Endodermal cell (in vitro differentiated cells): ENCODE results near the gene PDZRN4. TPM values are rescaled to one million over a fixed set of nuclear protein-coding genes. Genes with fewer than 3 reads are reported as not detected.
"Not testable (repeated sequence)": the region's sequence is repeated elsewhere in the genome, so short reads cannot be mapped to it uniquely, and the experiment has no call there.

Source experiments
- DNase-seq: peaks from one replicate; pipeline ENCODE4 v3.0.0-alpha.2; 2017
- H3K27ac ChIP-seq: 2 replicates; pipeline ENCODE4 v1.5.1; 2013; ENCODE audit warnings: mild to moderate bottlenecking, low read depth, low read length, moderate library complexity
- H3K27me3 ChIP-seq: 2 replicates; pipeline ENCODE4 v1.6.1; 2013; ENCODE audit warnings: mild to moderate bottlenecking, low read length, moderate library complexity; ENCODE audit not compliant: insufficient read depth, control insufficient read depth, poor library complexity, severe bottlenecking
- H3K36me3 ChIP-seq: 2 replicates; pipeline ENCODE4 v1.7.0; 2013; ENCODE audit warnings: mild to moderate bottlenecking, low read length, moderate library complexity; ENCODE audit not compliant: control insufficient read depth, insufficient read depth
- H3K4me1 ChIP-seq: one replicate; pipeline ENCODE4 v1.7.0; 2013; ENCODE audit warnings: low read length; ENCODE audit not compliant: control insufficient read depth, insufficient read depth
- H3K4me3 ChIP-seq: 2 replicates; pipeline ENCODE4 v1.5.1; 2013; ENCODE audit warnings: mild to moderate bottlenecking, low read length, moderate library complexity
- H3K9ac ChIP-seq: 2 replicates; pipeline ENCODE4 v1.6.1; 2013; ENCODE audit warnings: mild to moderate bottlenecking, low read length, moderate library complexity; ENCODE audit not compliant: poor library complexity, severe bottlenecking; ENCODE audit errors: extremely low read depth
- H3K9me3 ChIP-seq: 2 replicates; pipeline ENCODE4 v1.6.1; 2013; ENCODE audit warnings: mild to moderate bottlenecking, low read length, moderate library complexity; ENCODE audit not compliant: control insufficient read depth
- H3K27ac Mint-ChIP-seq: 2 replicates; pipeline ENCODE4 v1.8.0; 2020; ENCODE audit warnings: mixed read lengths
- H3K27me3 Mint-ChIP-seq: 2 replicates; pipeline ENCODE4 v1.8.0; 2021; ENCODE audit warnings: mild to moderate bottlenecking, mixed read lengths; ENCODE audit not compliant: insufficient read depth
- H3K36me3 Mint-ChIP-seq: 2 replicates; pipeline ENCODE4 v1.8.0; 2020; ENCODE audit warnings: low read depth, mixed read lengths
- H3K4me1 Mint-ChIP-seq: 2 replicates; pipeline ENCODE4 v1.8.0; 2020; ENCODE audit warnings: mixed read lengths
- H3K4me3 Mint-ChIP-seq: 2 replicates; pipeline ENCODE4 v1.8.0; 2020; ENCODE audit warnings: mild to moderate bottlenecking, moderate library complexity, mixed read lengths
- H3K9me3 Mint-ChIP-seq: 2 replicates; pipeline ENCODE4 v1.8.0; 2020; ENCODE audit warnings: mild to moderate bottlenecking, mixed read lengths
- WGBS, 2 experiments: methylation state at CpG; one replicate each; pipeline versions ENCODE4 v1.1.5 to v1.1.7; 2013; ENCODE audit warnings: missing lambda C conversion rate in 2 of 2, mixed read lengths in 1 of 2; ENCODE audit not compliant: insufficient coverage in 1 of 2, insufficient read length in 1 of 2; 5-methylcytosine and 5-hydroxymethylcytosine counted together
- total RNA-seq, 2 donors: library from RNA; stranded (reverse); fragmentation: NEBNext Ultra II Directional in 1 of 2; extraction: Animal tissue kit (Norgen Biotek cat#: 25700) in 1 of 2; gene quantifications; 2 replicates in 1 of 2; 3 replicates in 1 of 2; pipeline ENCODE4 v1.2.1, GENCODE V29; 2021
- TF ChIP-seq, protein P1 (sequence below): fragments of 200-600 bp; sonication (generic); conservative IDR thresholded peaks from 2 replicates; pipeline ENCODE4 v1.5.0; 2021; ENCODE audit warnings: antibody characterized with exemption, mild to moderate bottlenecking

The PDZRN4 gene
- total RNA-seq, 2 donors from 2014 or later = 1.6 to 1.9 TPM

DNA sequence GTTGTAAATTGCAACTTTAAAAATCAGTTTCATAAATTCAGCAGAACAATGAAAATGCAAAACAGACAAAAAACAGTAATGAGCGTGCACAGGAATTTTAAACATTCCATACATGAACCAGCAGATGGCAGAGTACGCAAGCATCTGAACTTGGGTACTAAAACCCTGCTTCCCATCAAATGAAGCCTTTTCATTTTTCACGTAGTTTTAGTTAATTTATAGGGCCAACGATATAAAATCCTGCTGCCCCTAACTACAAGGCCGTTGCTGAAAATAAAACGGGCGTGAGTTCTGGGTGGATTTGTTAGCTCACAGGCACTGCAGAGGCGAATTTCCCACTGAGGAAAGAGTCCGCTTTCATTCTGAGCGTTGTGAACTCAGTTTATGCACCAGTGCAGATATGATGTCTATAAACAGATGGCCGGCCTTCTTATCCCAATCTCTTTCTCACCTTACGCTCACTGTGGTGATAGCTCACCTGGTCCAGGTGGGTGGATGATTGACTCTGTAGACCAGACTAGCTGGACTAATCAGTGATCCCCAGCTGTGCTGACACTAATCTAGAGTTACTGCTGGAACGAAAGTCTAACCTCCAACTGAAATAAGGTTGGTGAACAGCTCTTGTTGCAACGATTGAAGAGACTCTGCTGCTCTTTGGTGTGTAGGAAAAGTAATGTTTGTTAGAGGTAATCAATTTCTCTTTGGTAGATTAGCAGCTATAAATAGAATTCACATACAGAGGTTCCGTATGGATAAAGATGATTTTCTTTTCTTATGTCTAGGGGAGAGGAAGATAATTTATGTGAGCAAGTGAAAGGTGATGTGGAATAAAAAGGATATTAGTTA lies 89.2 kb downstream of the PDZRN4 start:
- Histone ChIP-seq H3K4me1 (peaks cover 10% of the 10 kb centered on the region), H3K4me3 (no peak overlapping the region), H3K27ac (no peak overlapping the region), H3K36me3 (no peaks in the 10 kb centered on the region), H3K27me3 (no peaks in the 10 kb centered on the region), H3K9me3 (peaks cover 3% of the 10 kb centered on the region), H3K9ac (no peak overlapping the region)
- 71 to 78% methylated on average over 14 to 15 of the region's 15 CpGs for WGBS, 2 experiments
- peak; percentile 61 for DNase-seq
- H3K36me3 Mint-ChIP-seq = no peaks in the 10 kb centered on the region
- H3K4me1 Mint-ChIP-seq = peaks cover 13% of the 10 kb centered on the region
- TF ChIP-seq, protein P1, sequence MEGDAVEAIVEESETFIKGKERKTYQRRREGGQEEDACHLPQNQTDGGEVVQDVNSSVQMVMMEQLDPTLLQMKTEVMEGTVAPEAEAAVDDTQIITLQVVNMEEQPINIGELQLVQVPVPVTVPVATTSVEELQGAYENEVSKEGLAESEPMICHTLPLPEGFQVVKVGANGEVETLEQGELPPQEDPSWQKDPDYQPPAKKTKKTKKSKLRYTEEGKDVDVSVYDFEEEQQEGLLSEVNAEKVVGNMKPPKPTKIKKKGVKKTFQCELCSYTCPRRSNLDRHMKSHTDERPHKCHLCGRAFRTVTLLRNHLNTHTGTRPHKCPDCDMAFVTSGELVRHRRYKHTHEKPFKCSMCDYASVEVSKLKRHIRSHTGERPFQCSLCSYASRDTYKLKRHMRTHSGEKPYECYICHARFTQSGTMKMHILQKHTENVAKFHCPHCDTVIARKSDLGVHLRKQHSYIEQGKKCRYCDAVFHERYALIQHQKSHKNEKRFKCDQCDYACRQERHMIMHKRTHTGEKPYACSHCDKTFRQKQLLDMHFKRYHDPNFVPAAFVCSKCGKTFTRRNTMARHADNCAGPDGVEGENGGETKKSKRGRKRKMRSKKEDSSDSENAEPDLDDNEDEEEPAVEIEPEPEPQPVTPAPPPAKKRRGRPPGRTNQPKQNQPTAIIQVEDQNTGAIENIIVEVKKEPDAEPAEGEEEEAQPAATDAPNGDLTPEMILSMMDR = peak; percentile 85
- H3K4me3 Mint-ChIP-seq = peak overlapping the region; percentile 23
- H3K27me3 Mint-ChIP-seq = no peaks in the 10 kb centered on the region
- H3K9me3 Mint-ChIP-seq = no peaks in the 10 kb centered on the region
- no peak overlapping the region for H3K27ac Mint-ChIP-seq

DNA sequence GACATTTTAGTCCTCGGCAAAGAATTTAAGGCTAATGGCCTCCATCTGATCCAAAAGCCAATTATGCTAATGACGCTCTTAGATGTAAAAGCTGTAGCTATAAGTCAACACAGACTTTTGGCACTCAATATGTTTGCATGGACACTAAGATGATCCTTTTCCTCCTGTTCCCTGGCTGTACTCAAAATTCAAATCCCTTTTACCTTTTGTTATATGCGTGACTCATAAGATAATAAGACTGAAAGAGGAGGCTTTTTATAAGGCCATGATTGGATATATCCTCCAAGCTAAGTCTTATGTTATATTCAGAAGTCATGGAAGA lies 89.8 kb downstream of the PDZRN4 start:
- H3K36me3 Mint-ChIP-seq = no peaks in the 10 kb centered on the region
- H3K4me1 Mint-ChIP-seq = peaks cover 13% of the 10 kb centered on the region

DNA sequence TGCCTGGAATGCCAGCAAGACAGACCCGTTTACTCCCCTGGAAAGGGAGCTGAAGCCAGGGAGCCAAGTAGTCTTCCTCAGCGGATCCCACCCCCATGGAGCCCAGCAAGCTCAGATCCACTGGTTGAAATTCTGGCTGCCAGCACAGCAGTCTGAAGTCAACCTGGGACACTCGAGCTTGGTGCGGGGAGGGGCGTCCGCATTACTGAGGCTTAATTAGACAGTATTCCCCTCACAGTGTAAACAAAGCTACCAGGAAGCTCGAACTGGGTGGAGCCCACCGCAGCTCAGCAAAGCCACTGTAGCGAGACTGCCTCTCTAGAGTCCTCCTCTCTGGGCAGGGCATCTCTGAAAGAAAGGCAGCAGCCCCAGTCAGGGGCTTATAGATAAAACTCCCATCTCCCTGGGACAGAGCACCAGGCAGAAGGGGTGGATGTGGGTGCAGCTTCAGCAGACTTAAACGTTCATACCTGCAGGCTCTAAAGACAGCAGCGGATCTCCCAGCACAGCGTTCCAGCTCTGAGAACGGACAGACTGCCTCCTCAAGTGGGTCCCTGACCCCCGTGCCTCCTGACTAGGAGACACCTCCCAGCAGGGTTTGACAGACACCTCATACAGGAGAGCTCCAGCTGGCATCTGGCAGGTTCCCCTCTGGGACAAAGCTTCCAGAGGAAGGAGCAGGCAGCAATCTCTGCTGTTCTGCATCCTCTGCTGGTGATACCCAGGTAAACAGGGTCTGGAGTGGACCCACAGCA lies 92.4 kb downstream of the PDZRN4 start:
- H3K27ac ChIP-seq, H3K27me3 Mint-ChIP-seq, DNase-seq, H3K27me3 ChIP-seq, H3K4me3 Mint-ChIP-seq, H3K36me3 Mint-ChIP-seq, H3K9ac ChIP-seq, H3K4me1 ChIP-seq, H3K9me3 Mint-ChIP-seq, H3K4me3 ChIP-seq, H3K36me3 ChIP-seq, H3K27ac Mint-ChIP-seq: not testable (repeated sequence)
- 86 to 92% methylated on average over 11 to 14 of the region's 14 CpGs for WGBS, 2 experiments
- peaks cover 12% of the 10 kb centered on the region for H3K9me3 ChIP-seq
- peaks cover 13% of the 10 kb centered on the region for H3K4me1 Mint-ChIP-seq

More for the DNA sequence above, 89.8 kb downstream of the PDZRN4 start:
- H3K4me1 ChIP-seq = peaks cover 10% of the 10 kb centered on the region
- no peak overlapping the region for H3K27ac ChIP-seq
- H3K27ac Mint-ChIP-seq = no peak overlapping the region
- 73 to 95% methylated on average over 1 to 3 of the region's 3 CpGs for WGBS, 2 experiments
- DNase-seq = no peak
- H3K4me3 Mint-ChIP-seq = no peak overlapping the region
- no peak overlapping the region for H3K9ac ChIP-seq
- no peak overlapping the region for H3K4me3 ChIP-seq
- no peaks in the 10 kb centered on the region for H3K27me3 ChIP-seq
- no peaks in the 10 kb centered on the region for H3K27me3 Mint-ChIP-seq
- no peaks in the 10 kb centered on the region for H3K36me3 ChIP-seq
- no peaks in the 10 kb centered on the region for H3K9me3 Mint-ChIP-seq
- TF ChIP-seq, protein P1 = no peak
- H3K9me3 ChIP-seq = peaks cover 9% of the 10 kb centered on the region

DNA sequence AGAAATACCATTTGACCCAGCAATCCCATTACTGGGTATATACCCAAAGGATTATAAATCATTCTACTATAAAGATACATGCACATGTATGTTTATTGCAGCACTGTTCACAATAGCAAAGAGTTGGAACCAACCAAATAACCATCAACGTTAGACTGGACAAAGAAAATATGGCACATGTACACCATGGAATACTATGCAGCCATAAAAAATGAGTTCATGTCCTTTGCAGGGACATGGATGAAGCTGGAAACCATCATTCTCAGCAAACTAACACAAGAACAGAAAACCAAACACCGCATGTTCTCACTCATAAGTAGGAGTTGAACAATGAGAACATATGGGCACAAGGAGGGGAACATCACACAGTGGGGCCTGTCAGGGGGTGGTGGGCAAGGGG lies 97.3 kb downstream of the PDZRN4 start:
- H3K27ac ChIP-seq, H3K36me3 ChIP-seq, H3K9me3 Mint-ChIP-seq, H3K9ac ChIP-seq, H3K4me3 Mint-ChIP-seq, H3K4me3 ChIP-seq, H3K4me1 Mint-ChIP-seq, H3K36me3 Mint-ChIP-seq, H3K27me3 ChIP-seq, H3K27me3 Mint-ChIP-seq, H3K27ac Mint-ChIP-seq, DNase-seq, H3K4me1 ChIP-seq: not testable (repeated sequence)
- 92 to 100% methylated on average over 1 of the region's 2 CpGs for WGBS, 2 experiments
- H3K9me3 ChIP-seq = peaks cover 12% of the 10 kb centered on the region
